GM13976 (cell line): ENCODE results near the gene SLC22A17.
A peak's percentile ranks its signal among the peaks of the same experiment; 100 is the strongest.

Experiments
- DNase-seq: peaks from one replicate; pipeline ENCODE4 v3.0.0; 2012; ENCODE audit warnings: low spot score
- in situ Hi-C: fragments of 300-500 bp; cut with MboI; formaldehyde crosslinking; loops from one replicate; pipeline ENCODE4 v1.12.0; 2022; ENCODE audit warnings: low sequenced_read_pairs, mixed read lengths, inconsistent platforms; ENCODE audit not compliant: unreplicated experiment
- TF ChIP-seq, protein P1 (sequence below): IDR thresholded peaks from 2 replicates; pipeline ENCODE4 v1.5.1; 2012; ENCODE audit warnings: borderline replicate concordance, mild to moderate bottlenecking; ENCODE audit not compliant: insufficient read depth; ENCODE audit errors: extremely low read depth, missing control alignments, control extremely low read depth

The SLC22A17 gene

DNA sequence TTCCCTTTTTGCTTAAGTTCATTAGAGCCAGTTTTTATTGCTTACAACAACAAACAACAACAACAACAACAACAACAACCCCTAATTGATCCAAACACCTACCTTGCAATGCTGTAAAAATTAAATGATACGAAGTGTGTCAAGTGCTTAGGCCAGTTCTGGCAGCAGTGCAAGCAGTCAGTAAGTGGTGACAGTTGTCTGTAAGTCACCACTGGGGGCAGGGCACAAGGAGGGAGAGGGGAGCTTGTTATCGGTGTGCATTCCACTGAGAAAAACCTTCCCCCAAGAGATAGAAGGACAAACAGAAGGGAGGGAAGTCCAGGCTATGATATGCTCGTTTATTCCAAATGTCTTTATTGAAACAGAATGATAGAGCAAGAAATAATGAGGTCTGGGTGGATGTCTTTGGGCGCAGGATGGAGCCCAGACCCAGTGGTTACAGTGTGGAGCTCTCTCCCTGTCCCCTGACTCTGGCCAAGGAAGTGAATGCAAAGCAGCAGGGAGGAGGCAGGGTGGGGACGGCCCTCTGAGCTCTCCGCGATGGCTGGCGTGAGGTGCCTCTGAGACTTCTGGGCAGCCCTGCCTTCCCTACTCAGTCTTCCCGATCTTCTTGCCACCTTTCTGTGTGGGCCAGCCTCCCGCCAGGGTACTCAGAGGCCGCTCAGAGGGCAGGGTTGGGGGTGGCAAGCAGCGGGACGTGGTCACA is 6.5 kb downstream of the SLC22A17 start:
- no peak for DNase-seq
- in situ Hi-C loops: no loop called here
- TF ChIP-seq, protein P1, sequence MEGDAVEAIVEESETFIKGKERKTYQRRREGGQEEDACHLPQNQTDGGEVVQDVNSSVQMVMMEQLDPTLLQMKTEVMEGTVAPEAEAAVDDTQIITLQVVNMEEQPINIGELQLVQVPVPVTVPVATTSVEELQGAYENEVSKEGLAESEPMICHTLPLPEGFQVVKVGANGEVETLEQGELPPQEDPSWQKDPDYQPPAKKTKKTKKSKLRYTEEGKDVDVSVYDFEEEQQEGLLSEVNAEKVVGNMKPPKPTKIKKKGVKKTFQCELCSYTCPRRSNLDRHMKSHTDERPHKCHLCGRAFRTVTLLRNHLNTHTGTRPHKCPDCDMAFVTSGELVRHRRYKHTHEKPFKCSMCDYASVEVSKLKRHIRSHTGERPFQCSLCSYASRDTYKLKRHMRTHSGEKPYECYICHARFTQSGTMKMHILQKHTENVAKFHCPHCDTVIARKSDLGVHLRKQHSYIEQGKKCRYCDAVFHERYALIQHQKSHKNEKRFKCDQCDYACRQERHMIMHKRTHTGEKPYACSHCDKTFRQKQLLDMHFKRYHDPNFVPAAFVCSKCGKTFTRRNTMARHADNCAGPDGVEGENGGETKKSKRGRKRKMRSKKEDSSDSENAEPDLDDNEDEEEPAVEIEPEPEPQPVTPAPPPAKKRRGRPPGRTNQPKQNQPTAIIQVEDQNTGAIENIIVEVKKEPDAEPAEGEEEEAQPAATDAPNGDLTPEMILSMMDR: no peak

DNA sequence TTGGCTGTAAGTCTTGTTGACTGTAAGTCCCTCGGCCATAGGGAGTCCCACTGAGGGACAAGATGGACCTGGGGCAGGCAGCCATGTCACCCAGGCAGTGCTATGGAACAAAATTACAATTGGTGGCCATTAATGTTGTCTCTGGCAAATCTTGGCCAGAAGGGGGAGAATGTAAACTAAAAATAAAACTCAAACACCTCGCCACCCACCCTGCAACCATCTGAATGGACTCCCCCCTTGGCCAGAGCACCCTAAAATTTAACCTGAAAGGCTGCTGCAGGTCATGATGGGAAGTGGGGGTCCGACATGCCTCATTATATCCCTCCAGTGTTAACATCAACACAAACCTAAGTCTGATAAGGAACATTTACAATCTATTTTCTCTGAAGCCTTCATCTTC is 8.2 kb downstream of the SLC22A17 start:
- TF ChIP-seq, protein P1: no peak
- in situ Hi-C loops: no loop called here
- DNase-seq: no peak

- in situ Hi-C loops: no loop called here
- no peak for DNase-seq
- TF ChIP-seq, protein P1: no peak
Measured at GRCh38 chr14:23339506-23340268, 13.0 kb downstream of the SLC22A17 start.

- in situ Hi-C loops: no loop called here
- TF ChIP-seq, protein P1: no peak
- DNase-seq: no peak
Measured at GRCh38 chr14:23335623-23336022, 17.1 kb downstream of the SLC22A17 start.

- TF ChIP-seq, protein P1: peak; percentile 85
- in situ Hi-C loops: no loop called here
- peak; percentile 87 for DNase-seq
Measured at GRCh38 chr14:23327947-23328744, 24.5 kb downstream of the SLC22A17 start.
